Measurements from ENCODE around the gene CPNE5. TPM values are rescaled to one million over a fixed set of nuclear protein-coding genes. Genes with fewer than 3 reads are reported as not detected.

The CPNE5 gene
- total RNA-seq (2014; rRNA removed; shearing (Covaris generic); ENCODE audit: low replicate concordance) = 0.59 TPM in 1 of 2 replicates, not detected in the other

DNA sequence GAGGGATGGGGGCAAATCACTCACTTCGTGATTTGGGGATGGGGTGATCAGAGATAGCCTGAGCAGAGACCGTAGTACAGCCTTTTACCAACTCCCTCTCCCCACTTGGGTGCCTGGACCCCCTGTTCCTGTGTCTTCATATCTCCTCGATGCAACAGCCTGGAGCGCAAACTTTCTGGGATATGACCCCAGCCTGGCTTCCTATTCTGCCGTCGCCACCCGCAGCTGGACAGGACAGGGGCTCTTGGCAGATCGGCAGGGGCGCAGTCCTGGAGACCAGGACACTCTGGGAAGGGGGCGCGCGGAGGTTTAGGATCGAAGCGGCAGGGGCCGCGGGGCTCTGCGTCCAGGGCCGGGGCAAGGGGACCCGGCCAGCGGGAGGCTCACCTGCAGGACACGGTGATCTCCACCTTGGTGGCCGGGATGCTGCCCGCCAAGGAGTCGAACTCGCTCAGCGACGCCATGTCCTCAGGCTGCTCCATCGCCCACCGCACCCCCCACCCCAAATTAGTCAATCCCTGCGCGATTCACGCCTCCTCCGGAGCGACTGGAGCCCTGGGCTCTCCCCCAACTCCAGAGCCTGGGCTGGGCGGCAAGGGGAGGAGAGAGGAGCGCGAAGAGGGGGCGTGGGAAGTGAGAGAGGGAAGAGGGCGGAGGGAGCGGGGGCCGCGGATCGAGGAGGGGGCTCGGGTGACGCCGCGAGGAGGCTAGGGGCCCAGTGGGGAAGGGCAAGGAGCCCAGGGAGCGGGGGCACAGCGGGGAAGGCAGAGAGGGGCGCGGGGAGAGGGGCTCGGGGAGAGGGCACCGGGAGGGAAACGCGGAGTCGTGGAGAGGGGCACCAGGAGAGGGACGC is at the start of gene CPNE5:
Gene CPNE5 (minus strand): TSS at position 549 of the 853 bp plus-strand sequence. CDS start 67 bp downstream, at position 482.
- peak within 1 kb of the TSS; percentile 36 for H3K4me3 ChIP-seq
- H3K27me3 ChIP-seq = 0 out of 2 replicates have a peak, but pooled peaks cover 2% of the 10 kb centered on the region
- no peaks in the 10 kb centered on the region for H3K9me3 ChIP-seq
- no peak for DNase-seq
- no peaks in the 10 kb centered on the region for H3K36me3 ChIP-seq

DNA sequence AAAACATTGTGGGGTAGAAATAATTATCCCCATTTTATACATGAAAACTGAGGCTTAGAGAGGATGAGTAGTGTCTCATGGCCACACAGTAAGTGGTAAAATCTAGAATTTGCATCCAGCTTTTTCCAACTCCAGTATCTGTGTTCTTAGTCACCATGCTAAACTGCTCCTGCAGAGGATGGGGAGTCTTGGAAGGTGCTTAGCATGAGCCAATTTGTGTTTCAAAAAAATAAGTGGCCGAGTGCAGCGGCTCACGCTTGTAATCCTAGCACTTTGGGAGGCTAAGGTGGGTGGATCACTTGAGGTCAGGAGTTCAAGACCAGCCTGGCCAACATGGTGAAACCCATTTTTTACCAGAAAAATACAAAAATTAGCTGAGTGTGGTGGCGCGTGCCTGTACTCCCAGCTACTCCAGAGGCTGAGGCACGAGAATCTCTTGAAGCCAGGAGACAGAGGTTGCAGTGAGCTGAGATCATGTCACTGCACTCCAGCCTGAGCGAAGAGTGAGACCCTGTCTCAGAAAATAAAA is 48.9 kb upstream of the CPNE5 start:
- Histone ChIP-seq H3K4me3 (no peak overlapping the region), H3K9me3 (no peaks in the 10 kb centered on the region), H3K27me3 (no peaks in the 10 kb centered on the region), H3K36me3 (no peaks in the 10 kb centered on the region; the same call in 1 of the 2 replicates)
- DNase-seq = no peak

DNA sequence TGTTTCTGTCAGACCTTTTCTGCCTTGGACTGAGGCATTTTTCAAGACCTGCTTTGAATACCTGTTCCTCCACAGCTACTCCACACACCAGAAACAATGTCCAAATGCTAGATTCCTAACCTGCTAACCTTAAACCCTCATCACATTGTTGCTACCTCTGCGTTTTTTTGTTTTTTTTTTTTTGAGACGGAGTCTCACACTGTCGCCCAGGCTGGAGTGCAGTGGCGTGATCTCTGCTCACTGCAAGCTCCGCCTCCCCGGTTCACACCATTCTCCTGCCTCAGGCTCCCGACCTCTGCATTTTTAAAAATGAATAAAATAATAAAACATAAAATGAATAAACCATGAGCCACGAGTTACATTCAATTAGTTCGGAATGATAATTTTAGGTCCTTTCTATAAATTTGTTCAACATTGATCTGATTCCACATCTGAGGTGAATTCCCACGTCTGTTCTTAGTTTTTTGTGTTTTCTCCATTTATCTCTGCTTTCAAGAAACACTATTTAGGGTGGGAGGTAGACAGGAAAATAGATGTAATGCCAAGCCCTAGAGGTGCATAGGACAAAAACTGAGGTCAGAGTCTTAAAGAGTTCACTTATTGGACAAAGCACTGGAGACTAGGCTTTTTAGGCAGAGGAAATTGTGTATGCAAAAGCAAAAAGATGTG is 47.8 kb upstream of the CPNE5 start:
- Histone ChIP-seq H3K27me3 (no peaks in the 10 kb centered on the region), H3K4me3 (peak overlapping the region; percentile 71), H3K9me3 (no peaks in the 10 kb centered on the region), H3K36me3 (no peaks in the 10 kb centered on the region; the same call in 1 of the 2 replicates)
- DNase-seq = no peak

DNA sequence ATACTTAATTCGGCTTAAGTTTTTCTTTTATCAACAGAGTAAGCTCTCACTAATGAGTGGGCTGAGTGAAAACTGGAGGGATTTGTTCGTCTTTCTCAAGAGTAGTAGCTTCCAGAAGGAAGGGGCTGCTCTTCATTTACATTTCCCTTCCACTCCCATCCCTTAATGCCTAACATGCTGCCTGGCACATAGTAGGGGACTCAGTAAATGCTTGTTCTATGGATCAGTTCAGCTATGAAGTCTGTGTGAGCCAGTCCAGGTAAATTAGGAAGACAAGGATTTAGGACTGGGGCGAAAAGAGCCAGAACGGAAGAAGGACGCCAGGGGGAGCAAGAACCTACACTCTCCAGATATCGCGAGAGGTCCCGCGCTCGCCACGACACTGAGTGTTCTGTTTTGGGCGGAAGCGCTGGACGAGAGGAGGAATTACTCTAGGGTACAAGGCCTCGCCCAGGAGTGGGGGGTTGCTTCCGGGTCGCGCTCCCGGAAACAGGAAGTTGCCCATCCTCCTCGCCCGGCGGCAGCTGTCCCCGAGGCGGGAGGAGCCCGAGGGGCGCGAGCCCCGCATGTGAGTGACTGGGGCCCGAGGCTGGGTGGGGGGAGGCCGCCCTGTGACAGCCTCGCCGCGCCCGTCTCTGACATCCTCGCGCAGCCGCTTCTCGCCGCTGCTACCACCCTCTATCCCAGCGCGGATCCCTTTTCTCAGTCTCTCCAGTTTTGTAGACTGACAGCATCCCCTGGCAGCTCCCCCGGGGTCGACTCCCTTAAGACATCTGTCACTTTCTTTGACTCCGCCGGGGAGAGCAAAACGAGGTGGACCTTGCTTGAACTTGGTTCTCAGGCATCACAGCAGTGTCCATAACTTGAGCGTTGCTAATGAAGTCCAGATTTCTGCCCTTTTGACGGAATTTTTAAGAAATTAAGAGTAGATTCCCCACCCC is 46.5 kb upstream of the CPNE5 start, which contains the start of gene C6orf89:
Gene C6orf89 (plus strand): TSS at position 492 of the 941 bp plus-strand sequence. CDS start 13,493 bp downstream, outside the sequence.
- Histone ChIP-seq H3K9me3 (no peaks in the 10 kb centered on the region), H3K4me3 (peak within 1 kb of the TSS; percentile 71), H3K27me3 (no peaks in the 10 kb centered on the region), H3K36me3 (no peaks in the 10 kb centered on the region; the same call in 1 of the 2 replicates)
- peak; percentile 97 for DNase-seq

DNA sequence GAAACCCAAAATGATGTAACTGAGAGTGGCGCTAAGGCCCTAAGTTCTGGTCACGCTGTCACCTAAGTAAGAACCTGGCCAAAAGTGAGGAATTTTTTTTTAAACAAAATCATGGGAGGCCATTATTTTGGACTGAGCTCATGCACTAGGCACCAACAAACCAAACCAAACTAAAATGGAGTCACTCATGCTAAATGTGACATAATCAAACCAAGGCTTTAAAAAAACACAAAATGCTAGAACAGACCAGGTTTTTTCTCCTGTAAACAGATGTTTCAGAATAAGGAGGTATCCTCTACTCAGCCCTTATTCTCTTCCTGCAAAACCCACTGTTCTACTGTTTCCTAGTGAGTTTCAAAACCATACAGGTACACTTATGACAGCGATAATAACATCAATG is 45.4 kb upstream of the CPNE5 start:
- no peak overlapping the region for H3K4me3 ChIP-seq
- no peaks in the 10 kb centered on the region for H3K36me3 ChIP-seq
- H3K27me3 ChIP-seq = no peaks in the 10 kb centered on the region
- DNase-seq = no peak
- H3K9me3 ChIP-seq = no peaks in the 10 kb centered on the region

DNA sequence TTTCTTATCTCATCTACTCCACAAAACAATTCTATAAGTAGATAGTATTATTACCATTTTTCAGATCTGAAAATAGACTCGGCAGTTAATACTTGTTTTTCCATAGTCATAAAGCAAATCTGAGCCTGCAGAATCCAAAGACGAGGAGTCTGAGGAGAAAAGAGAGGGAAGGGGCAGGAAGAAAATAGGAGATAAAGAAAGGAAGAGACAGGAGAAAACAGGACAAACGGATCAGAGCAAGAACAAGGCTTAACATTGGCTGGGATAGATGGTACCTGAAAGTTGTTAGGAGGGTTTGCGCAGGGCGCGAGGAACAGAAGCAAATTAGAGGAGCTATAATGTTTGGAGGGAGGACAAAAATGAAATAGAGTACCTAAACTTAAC is 36.0 kb upstream of the CPNE5 start:
- Histone ChIP-seq H3K4me3 (peak overlapping the region; percentile 99), H3K9me3 (no peaks in the 10 kb centered on the region), H3K27me3 (no peaks in the 10 kb centered on the region), H3K36me3 (peaks cover 10% of the 10 kb centered on the region)
- DNase-seq = no peak

DNA sequence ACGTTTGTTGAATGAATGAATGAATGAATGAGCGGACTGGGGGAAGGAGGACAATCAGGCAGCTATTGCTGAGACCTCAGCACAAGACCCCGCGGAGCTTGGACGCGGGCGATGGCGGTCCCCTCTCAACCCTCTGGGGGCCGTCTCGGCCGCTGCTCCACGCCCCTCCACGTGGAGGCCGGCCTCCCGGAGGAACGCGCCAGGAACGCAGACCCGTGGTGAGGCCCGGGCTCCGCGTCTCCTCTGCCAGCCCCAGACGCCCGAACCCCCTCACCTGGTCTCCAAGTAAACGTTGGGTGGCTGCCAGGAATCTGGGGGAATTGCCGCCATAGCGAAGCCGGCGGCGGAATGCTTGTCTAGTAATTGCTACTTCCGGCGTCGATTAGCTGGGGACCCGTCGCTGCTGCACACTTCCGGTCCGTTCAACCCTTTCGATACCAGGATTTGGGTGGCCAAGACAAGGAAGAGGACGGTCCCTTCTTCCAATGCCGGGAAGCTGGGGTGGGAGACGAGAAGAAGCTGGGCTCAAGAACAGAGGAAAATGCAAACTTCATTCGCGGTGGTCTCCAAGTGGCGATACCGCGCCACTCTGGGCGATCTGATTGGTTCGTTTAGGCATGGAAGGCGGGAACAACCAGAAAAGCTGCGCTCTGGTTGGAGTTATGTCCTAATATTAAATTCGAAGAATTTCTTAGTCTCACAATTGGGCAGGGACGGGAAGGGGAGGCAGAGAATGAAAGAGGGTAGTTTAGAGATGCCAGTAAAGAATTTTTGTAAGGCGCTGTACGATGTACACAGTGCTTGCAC is 35.4 kb upstream of the CPNE5 start, which contains the start of gene PPIL1:
Gene PPIL1 (minus strand): TSS at position 361 of the 807 bp plus-strand sequence. CDS start 31 bp downstream, at position 330.
- Histone ChIP-seq H3K4me3 (peak within 1 kb of the TSS; percentile 99), H3K36me3 (peaks cover 10% of the 10 kb centered on the region), H3K9me3 (no peaks in the 10 kb centered on the region), H3K27me3 (no peaks in the 10 kb centered on the region)
- DNase-seq = peak; percentile 83

DNA sequence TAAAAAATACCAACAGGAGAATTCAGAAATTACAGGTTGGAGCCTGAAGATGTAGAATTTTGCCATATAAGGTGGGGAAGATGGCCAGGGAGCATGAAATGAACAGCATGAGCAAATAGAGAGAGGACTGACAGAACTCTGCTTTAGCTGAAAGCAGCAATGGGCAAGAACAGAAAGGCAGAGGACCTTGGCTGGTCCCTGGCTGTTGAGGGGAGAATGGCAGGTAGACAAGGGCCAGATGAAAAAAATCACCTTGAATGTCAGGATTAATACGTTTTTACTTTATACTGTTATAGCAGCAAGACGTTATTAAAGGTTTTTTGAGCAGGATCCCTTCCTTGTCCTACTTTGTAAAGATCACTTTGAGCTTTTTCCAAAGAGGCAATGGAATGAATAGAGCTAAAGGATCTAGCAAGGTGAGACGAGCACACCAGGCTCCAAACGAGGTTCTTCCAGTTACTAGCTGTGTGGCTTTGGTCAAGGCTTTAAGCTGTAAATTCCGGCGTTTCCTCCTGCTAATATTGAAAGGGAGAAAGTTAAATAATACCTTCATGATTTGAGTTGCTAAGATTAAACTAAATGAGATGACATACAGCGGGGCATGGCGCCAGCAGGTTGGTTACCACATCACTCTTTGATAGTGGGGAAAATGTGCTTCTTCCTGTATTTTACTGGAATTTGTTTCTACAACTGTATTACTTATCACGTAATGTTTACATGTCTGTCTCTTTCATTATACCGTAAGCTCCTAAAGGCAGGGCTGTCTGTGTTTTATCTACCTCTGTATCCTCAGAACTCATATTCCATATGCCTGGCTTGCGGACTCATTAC is 34.6 kb upstream of the CPNE5 start:
- Histone ChIP-seq H3K27me3 (no peaks in the 10 kb centered on the region), H3K36me3 (peaks cover 12% of the 10 kb centered on the region), H3K4me3 (peak overlapping the region; percentile 99), H3K9me3 (no peaks in the 10 kb centered on the region)
- peak; percentile 11 for DNase-seq

DNA sequence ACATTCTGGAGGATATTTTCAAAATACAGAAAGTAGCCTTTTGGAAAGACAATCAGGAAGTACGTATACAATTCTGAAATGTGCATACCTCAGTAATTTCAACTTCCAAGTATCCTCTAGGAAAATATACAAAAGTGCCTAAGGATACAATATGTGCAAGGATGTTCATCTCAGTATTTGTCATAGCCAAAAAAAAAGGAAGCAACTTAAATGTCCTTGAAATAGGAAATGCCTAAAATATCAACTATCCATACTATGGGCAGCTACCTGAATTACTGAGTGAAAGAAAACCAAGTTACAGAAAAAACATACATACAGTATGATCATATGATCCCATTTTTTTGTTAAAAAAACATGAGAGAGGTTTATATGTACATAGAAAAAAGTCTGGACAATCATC is 33.9 kb upstream of the CPNE5 start:
- H3K27me3 ChIP-seq = no peaks in the 10 kb centered on the region
- H3K4me3 ChIP-seq = no peak overlapping the region; the same call in 1 of the 2 replicates
- no peaks in the 10 kb centered on the region for H3K9me3 ChIP-seq
- peaks cover 12% of the 10 kb centered on the region for H3K36me3 ChIP-seq
- DNase-seq = no peak

DNA sequence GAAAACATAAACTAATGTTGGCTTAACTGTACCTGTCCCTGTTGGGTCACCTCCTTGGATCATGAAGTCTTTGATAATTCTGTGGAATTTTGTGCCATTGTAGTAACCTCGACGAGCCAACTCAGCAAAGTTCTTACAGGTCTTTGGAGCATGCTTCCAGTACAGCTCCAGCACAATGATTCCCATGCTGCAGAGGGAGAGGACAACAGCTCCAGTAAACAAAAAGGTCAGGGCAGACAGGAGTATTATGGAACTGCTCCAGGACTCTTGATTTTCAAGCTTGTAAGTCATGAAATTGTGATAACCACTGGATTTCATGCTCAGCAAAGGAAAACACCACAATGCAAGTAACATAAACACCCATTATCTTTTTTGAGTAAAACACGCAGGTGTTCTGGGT is 32.4 kb upstream of the CPNE5 start:
- no peaks in the 10 kb centered on the region for H3K9me3 ChIP-seq
- peaks cover 17% of the 10 kb centered on the region for H3K36me3 ChIP-seq
- DNase-seq = no peak
- H3K4me3 ChIP-seq = no peak overlapping the region
- H3K27me3 ChIP-seq = no peaks in the 10 kb centered on the region

DNA sequence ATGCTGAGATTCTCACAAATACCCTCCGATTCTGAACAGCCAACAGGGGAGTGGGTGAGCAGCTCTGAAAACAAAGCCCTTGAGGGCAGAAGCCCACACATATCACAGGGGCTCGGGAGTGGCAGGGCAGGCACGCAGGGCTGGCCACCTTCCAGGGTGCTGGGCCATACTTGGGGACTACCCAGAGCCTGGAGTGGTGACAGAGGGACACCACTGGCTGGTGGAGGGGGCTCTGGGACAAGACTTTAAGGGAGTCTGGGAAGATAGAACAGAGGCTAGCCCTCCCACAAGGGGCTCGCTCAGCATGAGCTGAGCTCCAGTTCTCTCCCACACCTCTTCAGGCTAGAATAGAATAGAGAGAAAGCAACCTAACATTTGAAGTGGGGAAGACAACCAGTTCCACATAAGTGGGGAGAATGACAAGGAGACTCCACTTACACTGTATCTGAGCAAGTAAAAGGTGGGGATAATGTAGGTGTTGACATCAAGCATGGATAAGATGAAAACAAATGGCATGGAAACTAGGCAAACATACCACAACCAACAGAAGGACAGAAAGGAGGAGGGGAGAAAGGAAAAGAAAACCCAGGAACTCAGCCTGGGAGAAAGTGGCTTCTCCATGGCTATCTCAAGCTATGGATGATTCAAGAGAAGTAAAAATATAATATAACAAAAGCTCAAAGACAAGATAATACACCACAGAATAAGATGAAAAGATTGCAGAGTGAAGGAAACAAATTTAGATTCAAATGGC is 28.4 kb upstream of the CPNE5 start:
- Histone ChIP-seq H3K36me3 (peaks cover 39% of the 10 kb centered on the region), H3K27me3 (no peaks in the 10 kb centered on the region), H3K4me3 (no peak overlapping the region), H3K9me3 (no peaks in the 10 kb centered on the region)
- DNase-seq = no peak

DNA sequence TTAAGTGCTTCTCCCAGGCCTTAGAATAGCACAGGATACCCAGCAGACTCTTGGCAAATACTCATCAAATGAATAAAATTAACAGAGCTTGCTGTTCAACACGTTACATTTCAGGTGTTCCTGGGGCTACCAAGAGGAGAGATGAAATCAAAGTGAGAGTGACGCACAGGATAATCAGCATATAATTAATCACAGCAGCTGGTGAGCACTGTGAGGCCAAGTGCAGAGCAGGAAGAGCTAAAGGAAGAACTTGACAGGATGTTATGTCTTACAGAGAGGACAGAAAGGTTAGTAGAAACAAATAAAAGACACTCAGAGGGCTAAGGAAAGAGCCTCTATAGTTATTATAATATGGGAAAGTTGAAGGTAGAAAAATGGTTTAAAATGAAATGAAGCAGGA is 26.6 kb upstream of the CPNE5 start:
- no peak for DNase-seq
- H3K27me3 ChIP-seq = no peaks in the 10 kb centered on the region

DNA sequence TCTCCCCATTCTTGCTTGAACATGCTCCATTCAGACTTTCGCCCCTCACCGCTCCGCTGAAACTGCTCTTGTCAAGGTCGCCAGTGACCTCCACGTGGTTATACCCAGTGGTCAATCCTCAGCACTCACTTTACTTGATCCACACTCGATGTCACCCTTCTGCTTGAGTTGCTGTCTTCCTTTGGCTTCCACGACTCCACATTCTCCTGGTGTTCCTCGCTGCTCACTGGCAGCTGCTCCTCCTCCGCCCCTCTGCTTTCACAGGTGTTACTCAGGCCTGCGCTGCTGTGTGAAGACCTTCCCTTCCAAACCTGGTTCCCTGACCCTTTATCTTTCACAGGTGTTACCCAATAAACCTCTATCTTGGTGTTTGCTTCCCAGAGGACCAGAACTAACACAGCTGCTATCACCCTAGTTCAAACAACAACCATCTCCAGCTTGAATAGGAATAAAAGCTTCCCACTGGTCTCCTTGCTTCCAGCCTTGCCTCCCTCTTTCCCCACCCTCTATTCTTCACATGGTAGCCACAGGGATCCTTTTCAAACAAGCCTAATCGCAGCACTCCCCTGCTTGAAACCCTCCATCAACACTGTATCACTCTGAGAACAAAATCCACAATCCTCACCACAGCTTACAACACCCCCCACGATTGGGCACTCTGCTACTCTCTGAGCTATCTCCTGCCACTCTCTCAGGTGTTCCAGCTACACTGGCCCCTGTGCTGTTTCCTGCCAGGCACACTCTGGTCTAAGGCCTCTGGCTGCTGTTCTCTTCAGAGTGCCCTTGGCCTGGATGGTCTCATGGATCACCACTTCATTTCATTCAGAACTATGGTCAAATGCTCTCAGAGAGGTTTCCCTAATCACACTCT is 24.7 kb upstream of the CPNE5 start:
- no peaks in the 10 kb centered on the region for H3K27me3 ChIP-seq
- no peak for DNase-seq
- no peak overlapping the region for H3K4me3 ChIP-seq
- peaks cover 39% of the 10 kb centered on the region for H3K36me3 ChIP-seq
- H3K9me3 ChIP-seq = no peaks in the 10 kb centered on the region

More for the DNA sequence above, 26.6 kb upstream of the CPNE5 start:
- no peak overlapping the region for H3K4me3 ChIP-seq
- H3K9me3 ChIP-seq = no peaks in the 10 kb centered on the region
- H3K36me3 ChIP-seq = peaks cover 43% of the 10 kb centered on the region
